ENCODE results near the gene GGA1. TPM values are rescaled to one million over a fixed set of nuclear protein-coding genes. Genes with fewer than 3 reads are reported as not detected.

GGA1 gene
- total and polyA plus RNA-seq, 9 of the 15 experiments (the other 6 are each of a cell fraction or from before 2014, with no cell fraction given), result 1.5 to 69.5 (median 31.6) TPM

DNA sequence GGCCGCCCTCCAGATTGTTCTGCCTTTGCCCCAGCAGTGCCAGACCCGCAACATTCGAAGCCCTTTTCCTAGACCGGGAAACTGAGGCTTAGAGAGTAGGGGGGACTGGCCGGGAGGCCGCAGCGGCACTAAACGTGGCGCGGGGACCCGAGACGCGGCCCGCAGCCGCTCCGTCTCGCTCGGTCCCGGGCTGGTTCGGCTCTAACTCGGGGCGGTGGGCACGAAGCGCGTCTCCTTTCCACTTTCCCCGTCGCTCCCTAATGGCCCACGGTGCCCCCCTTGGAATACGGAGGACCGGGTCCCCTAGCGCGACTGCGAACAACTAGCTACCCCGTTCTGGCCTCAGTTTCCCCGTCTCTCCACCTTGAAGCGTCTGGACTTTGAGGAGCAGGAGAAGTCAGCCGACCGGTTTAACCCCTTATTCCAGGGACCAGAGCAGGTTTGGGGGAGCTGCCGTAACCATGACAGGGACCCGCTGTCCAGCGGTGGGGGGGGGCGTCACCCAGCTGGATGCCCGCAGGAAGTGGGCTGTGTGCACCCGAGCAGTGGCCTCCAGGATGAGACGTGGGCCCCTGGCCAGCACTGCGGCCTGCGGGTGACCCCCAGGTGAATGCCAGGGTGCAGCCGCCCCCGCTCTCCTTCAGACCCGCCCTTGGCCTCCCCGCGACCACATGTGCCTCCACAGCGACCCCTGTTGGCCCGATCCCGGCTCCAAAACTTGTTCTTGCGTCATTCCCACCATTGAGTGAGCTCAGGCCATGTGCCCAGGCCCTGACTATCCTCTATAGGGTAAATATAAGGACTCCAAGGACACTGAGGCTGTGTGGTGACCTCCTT is 47.2 kb upstream of the GGA1 start (continued):
- TF ChIP-seq ZNF324 (CRISPR knock-in tag; IDR thresholded peaks at IDR 0.05), result no peak
- no peak for TF ChIP-seq POLR2AphosphoS2 (IDR thresholded peaks at IDR 0.05; ENCODE audit: low read length)
- TF ChIP-seq ZNF830 (CRISPR knock-in tag; IDR thresholded peaks at IDR 0.05), result no peak
- TF ChIP-seq, protein P1, sequence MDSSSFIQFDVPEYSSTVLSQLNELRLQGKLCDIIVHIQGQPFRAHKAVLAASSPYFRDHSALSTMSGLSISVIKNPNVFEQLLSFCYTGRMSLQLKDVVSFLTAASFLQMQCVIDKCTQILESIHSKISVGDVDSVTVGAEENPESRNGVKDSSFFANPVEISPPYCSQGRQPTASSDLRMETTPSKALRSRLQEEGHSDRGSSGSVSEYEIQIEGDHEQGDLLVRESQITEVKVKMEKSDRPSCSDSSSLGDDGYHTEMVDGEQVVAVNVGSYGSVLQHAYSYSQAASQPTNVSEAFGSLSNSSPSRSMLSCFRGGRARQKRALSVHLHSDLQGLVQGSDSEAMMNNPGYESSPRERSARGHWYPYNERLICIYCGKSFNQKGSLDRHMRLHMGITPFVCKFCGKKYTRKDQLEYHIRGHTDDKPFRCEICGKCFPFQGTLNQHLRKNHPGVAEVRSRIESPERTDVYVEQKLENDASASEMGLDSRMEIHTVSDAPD (CRISPR knock-in tag; IDR thresholded peaks at IDR 0.05), result no peak
- TF ChIP-seq BRD9 (IDR thresholded peaks at IDR 0.05; ENCODE audit: low read depth, partially characterized antibody), result peak; percentile 58
- no peak for TF ChIP-seq GATAD2B (IDR thresholded peaks at IDR 0.05; ENCODE audit: borderline replicate concordance)
- no peak for TF ChIP-seq KDM5B (IDR thresholded peaks at IDR 0.05; ENCODE audit: insufficient replicate concordance, low read depth, low read length)
- no peak for TF ChIP-seq ESRRB (CRISPR knock-in tag; IDR thresholded peaks at IDR 0.05; ENCODE audit: borderline replicate concordance)
- TF ChIP-seq PYGO2 (tag; IDR thresholded peaks at IDR 0.05), result no peak
- TF ChIP-seq MTF1 (CRISPR knock-in tag; IDR thresholded peaks at IDR 0.05; ENCODE audit: borderline replicate concordance), result no peak
- TF ChIP-seq BMI1 (IDR thresholded peaks at IDR 0.05; ENCODE audit: low read length), result no peak
- TF ChIP-seq ZNF184 (CRISPR knock-in tag; IDR thresholded peaks at IDR 0.05), result no peak
- no peak for TF ChIP-seq ZNF274 (IDR thresholded peaks at IDR 0.05; ENCODE audit: borderline replicate concordance, low read depth, low read length)
- TF ChIP-seq SMC3 (conservative IDR thresholded peaks at IDR 0.05; ENCODE audit: insufficient read depth, low read depth, low read length), result no peak
- TF ChIP-seq, protein P2, sequence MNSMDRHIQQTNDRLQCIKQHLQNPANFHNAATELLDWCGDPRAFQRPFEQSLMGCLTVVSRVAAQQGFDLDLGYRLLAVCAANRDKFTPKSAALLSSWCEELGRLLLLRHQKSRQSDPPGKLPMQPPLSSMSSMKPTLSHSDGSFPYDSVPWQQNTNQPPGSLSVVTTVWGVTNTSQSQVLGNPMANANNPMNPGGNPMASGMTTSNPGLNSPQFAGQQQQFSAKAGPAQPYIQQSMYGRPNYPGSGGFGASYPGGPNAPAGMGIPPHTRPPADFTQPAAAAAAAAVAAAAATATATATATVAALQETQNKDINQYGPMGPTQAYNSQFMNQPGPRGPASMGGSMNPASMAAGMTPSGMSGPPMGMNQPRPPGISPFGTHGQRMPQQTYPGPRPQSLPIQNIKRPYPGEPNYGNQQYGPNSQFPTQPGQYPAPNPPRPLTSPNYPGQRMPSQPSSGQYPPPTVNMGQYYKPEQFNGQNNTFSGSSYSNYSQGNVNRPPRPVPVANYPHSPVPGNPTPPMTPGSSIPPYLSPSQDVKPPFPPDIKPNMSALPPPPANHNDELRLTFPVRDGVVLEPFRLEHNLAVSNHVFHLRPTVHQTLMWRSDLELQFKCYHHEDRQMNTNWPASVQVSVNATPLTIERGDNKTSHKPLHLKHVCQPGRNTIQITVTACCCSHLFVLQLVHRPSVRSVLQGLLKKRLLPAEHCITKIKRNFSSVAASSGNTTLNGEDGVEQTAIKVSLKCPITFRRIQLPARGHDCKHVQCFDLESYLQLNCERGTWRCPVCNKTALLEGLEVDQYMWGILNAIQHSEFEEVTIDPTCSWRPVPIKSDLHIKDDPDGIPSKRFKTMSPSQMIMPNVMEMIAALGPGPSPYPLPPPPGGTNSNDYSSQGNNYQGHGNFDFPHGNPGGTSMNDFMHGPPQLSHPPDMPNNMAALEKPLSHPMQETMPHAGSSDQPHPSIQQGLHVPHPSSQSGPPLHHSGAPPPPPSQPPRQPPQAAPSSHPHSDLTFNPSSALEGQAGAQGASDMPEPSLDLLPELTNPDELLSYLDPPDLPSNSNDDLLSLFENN (IDR thresholded peaks at IDR 0.05; ENCODE audit: low read depth in 2 of 2, low read length in 2 of 2), result no peak
- TF ChIP-seq, protein P3, sequence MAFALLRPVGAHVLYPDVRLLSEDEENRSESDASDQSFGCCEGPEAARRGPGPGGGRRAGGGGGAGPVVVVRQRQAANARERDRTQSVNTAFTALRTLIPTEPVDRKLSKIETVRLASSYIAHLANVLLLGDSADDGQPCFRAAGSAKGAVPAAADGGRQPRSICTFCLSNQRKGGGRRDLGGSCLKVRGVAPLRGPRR (CRISPR knock-in tag; IDR thresholded peaks at IDR 0.05), result no peak
- TF ChIP-seq RBM34 (IDR thresholded peaks at IDR 0.05; ENCODE audit: borderline replicate concordance, insufficient read depth, low read length), result no peak
- no peak for TF ChIP-seq SLC30A9 (CRISPR knock-in tag; IDR thresholded peaks at IDR 0.05)
- TF ChIP-seq STAG1 (CRISPR knock-in tag; IDR thresholded peaks at IDR 0.05; ENCODE audit: borderline replicate concordance), result no peak
- TF ChIP-seq, protein P4, sequence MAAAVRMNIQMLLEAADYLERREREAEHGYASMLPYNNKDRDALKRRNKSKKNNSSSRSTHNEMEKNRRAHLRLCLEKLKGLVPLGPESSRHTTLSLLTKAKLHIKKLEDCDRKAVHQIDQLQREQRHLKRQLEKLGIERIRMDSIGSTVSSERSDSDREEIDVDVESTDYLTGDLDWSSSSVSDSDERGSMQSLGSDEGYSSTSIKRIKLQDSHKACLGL (CRISPR knock-in tag; IDR thresholded peaks at IDR 0.05; ENCODE audit: borderline replicate concordance, poor library complexity, severe bottlenecking), result no peak
- no peak for TF ChIP-seq GTF2A2 (tag; IDR thresholded peaks at IDR 0.05)

Measured in K562 (cell line).